ENCODE data around the gene PINLYP. TPM values are rescaled to one million over a fixed set of nuclear protein-coding genes. Genes with fewer than 3 reads are reported as not detected.

Gene PINLYP
- total RNA-seq, 1 experiment from 2014 or later, result 11.9 TPM

GRCh38 chr19:43628646-43629326 lies 53.2 kb downstream of the PINLYP start:
- H3K27me3 Mint-ChIP-seq (ENCODE audit: low read depth), result peaks cover 45% of the 10 kb centered on the region
- Histone ChIP-seq H3K23ac (ENCODE audit: insufficient read length, low read depth, low read length) (no peak overlapping the region), H3K79me1 (ENCODE audit: insufficient read depth, low read depth, low read length, poor library complexity, severe bottlenecking) (no peaks in the 10 kb centered on the region), H2BK120ac (ENCODE audit: low read depth, low read length, poor library complexity, severe bottlenecking) (no peak overlapping the region), H3K9ac (ENCODE audit: extremely low read depth, insufficient read length, low read length) (no peak overlapping the region), H3K4me1 (ENCODE audit: insufficient read depth, low read length) (no peaks in the 10 kb centered on the region; the same call in 1 of the 2 replicates), H2AFZ (ENCODE audit: low read length) (no peak overlapping the region), H3K79me2 (ENCODE audit: insufficient read depth, low read length) (no peaks in the 10 kb centered on the region), H4K5ac (ENCODE audit: insufficient read length, low read depth, low read length) (no peak overlapping the region), H2AK5ac (ENCODE audit: insufficient read length, low read length) (no peak overlapping the region), H2BK15ac (ENCODE audit: low read depth, low read length) (no peak overlapping the region), H4K8ac (replicated peaks; ENCODE audit: insufficient read length, low read depth, low read length) (no peak overlapping the region), H3K56ac (ENCODE audit: insufficient read length, low read depth, low read length) (no peak overlapping the region), H3K18ac (ENCODE audit: insufficient read length, low read depth, low read length) (no peak overlapping the region), H2BK5ac (ENCODE audit: insufficient read length, low read length) (no peak overlapping the region), H3K4ac (ENCODE audit: low read depth, low read length) (no peak overlapping the region), H2BK20ac (ENCODE audit: low read depth, low read length, poor library complexity, severe bottlenecking) (no peak overlapping the region), H3K9me3 (ENCODE audit: control insufficient read depth, low read depth, low read length) (no peaks in the 10 kb centered on the region), H2BK12ac (ENCODE audit: insufficient read length, low read depth, low read length) (no peak overlapping the region), H3K27me3 (ENCODE audit: insufficient read depth, low read length) (no peaks in the 10 kb centered on the region), H4K91ac (ENCODE audit: insufficient read length, low read depth, low read length) (no peak overlapping the region), H3K4me2 (ENCODE audit: insufficient read depth, insufficient read length, low read length) (no peak overlapping the region), H3K23me2 (ENCODE audit: insufficient read length, low read depth, low read length, poor library complexity, severe bottlenecking) (no peaks in the 10 kb centered on the region), H3T11ph (ENCODE audit: low read length) (no peak overlapping the region), H3K14ac (ENCODE audit: insufficient read depth, low read length) (no peak overlapping the region), H4K20me1 (ENCODE audit: control insufficient read depth, insufficient read depth, insufficient read length) (no peaks in the 10 kb centered on the region), H3K27ac (ENCODE audit: insufficient read length, low read depth, low read length) (no peak overlapping the region)
- H3K27ac Mint-ChIP-seq, result no peak overlapping the region
- peaks cover 9 to 21% (median 10%) of the 10 kb centered on the region in 3 experiments; a peak in 5 of 7 replicates for H3K36me3 Mint-ChIP-seq (ENCODE audit: insufficient read depth in 1 of 3, low read depth in 3 of 3)
- no peaks in the 10 kb centered on the region for H3K9me3 Mint-ChIP-seq
- H3K4me3 Mint-ChIP-seq, result no peak overlapping the region
- no CpG with 5 or more reads among the region's 3 CpGs for WGBS (ENCODE audit: extremely low coverage, insufficient read length, low lambda C conversion rate)
- no peak for TF ChIP-seq CTCF (conservative IDR thresholded peaks at IDR 0.05)
- no peak for DNase-seq
- peaks cover 10 to 13% of the 10 kb centered on the region in 2 experiments for H3K4me1 Mint-ChIP-seq

All from H9 (cell line).